Activated naive CD4-positive, alpha-beta T cell treated with anti-CD3 and anti-CD28 coated beads, Interleukin-2, amount 50 U/mL, for 24 hours (primary cell): ENCODE results near the gene PRKACB.
A peak's percentile ranks its signal among the peaks of the same experiment; 100 is the strongest.
"Not testable (repeated sequence)": the region's sequence is repeated elsewhere in the genome, so short reads cannot be mapped to it uniquely, and the experiment has no call there.

Experiments
- H3K27ac Mint-ChIP-seq: one replicate; pipeline ENCODE4 v1.8.0; 2021; ENCODE audit warnings: mild to moderate bottlenecking, mixed read lengths
- H3K27me3 Mint-ChIP-seq: one replicate; pipeline ENCODE4 v1.8.0; 2021; ENCODE audit warnings: mixed read lengths
- H3K36me3 Mint-ChIP-seq: one replicate; pipeline ENCODE4 v1.8.0; 2021; ENCODE audit warnings: mixed read lengths
- H3K4me1 Mint-ChIP-seq: one replicate; pipeline ENCODE4 v1.8.0; 2021; ENCODE audit warnings: mixed read lengths
- H3K4me3 Mint-ChIP-seq: one replicate; pipeline ENCODE4 v1.8.0; 2021; ENCODE audit warnings: mild to moderate bottlenecking, mixed read lengths
- H3K9me3 Mint-ChIP-seq: one replicate; pipeline ENCODE4 v1.8.0; 2021; ENCODE audit warnings: mixed read lengths

Gene PRKACB

DNA sequence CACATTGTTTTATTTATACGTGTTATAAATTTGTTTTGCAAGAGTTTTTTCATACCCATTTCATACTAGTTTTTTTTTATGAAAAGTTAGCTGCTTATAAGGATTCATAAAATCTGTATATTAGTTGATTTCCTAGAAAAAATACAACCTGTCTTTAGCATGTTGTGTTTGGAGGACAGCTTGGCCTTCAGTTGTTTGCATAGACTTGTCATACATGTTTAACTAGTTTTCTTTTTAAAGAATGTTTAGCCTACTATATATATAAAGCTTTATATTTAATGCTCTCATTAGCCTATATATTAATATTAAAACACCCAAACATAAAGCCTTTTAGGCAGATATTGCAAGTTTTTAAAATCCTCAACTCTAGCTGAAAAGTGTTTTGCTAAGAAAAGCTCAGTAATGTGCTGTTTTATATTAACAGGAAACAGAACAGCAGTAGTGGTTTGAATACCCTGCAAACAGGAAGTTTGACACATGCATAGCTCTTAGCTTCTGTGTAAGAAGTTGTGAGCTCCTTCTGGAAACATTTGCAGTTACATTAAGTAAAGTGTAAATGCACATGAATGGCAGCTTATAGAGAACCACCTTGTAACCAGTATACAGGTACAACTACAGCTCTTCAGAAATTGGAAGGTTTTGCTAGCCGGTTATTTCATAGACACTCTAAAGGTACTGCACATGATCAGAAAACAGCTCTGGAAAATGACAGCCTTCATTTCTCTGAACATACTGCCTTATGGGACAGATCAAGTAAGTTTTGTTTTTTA lies at the start of gene PRKACB:
PRKACB (plus strand) TSS at position 476 of the 770 bp plus-strand sequence; CDS start at position 567, 91 bp downstream.
- Mint-ChIP-seq H3K4me3 (peak within 1 kb of the TSS; percentile 97), H3K9me3 (no peaks in the 10 kb centered on the region), H3K27ac (peak within 1 kb of the TSS; percentile 99), H3K4me1 (peaks cover 56% of the 10 kb centered on the region), H3K36me3 (no peaks in the 10 kb centered on the region), H3K27me3 (no peaks in the 10 kb centered on the region)

DNA sequence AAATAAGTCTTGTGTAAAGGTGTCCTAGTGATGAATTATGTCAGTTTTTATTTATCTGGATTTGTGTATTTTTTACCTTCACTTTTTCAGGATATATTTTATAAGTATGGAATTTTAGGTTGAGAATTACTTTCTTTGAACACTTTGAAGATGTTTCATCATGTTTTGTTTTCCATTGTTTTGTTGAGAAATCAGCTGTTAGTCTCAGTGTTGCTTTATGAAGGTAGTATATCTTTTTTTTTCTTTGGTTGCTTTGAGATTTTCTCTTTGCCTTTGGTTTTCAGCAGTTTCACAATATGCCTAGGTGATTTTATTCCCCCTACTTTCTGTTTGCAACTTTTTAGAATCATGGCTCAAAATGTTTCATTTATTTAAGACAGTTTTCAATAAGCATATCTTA lies 48.8 kb upstream of the PRKACB start:
- H3K4me1 Mint-ChIP-seq, result peaks cover 17% of the 10 kb centered on the region
- no peaks in the 10 kb centered on the region for H3K9me3 Mint-ChIP-seq
- no peak overlapping the region for H3K27ac Mint-ChIP-seq
- peaks cover 6% of the 10 kb centered on the region for H3K36me3 Mint-ChIP-seq
- H3K27me3 Mint-ChIP-seq, result no peaks in the 10 kb centered on the region
- no peak overlapping the region for H3K4me3 Mint-ChIP-seq

DNA sequence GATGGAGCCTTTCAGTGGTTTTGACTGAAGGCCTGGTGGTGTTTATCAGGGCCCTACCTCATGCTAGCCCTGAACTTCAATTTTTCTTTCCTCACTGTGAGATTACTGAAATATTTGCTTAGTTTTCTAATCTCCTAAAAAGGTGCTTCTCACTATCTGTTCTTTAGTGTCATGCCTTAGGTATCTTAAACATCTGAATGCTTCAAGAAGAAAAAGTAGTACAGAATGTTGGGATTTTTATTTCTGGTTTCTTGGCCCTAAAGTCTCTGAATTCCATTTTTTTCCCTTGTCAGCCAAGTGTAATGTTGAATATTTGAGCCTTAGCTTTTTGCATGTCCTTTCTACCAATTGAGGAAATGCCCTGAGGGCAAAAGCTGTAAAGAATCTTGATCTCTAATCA lies 47.9 kb upstream of the PRKACB start:
- no peak overlapping the region for H3K4me3 Mint-ChIP-seq
- H3K27me3 Mint-ChIP-seq, result no peaks in the 10 kb centered on the region
- H3K36me3 Mint-ChIP-seq, result peaks cover 6% of the 10 kb centered on the region
- H3K9me3 Mint-ChIP-seq, result no peaks in the 10 kb centered on the region
- no peak overlapping the region for H3K27ac Mint-ChIP-seq
- H3K4me1 Mint-ChIP-seq, result peaks cover 9% of the 10 kb centered on the region

DNA sequence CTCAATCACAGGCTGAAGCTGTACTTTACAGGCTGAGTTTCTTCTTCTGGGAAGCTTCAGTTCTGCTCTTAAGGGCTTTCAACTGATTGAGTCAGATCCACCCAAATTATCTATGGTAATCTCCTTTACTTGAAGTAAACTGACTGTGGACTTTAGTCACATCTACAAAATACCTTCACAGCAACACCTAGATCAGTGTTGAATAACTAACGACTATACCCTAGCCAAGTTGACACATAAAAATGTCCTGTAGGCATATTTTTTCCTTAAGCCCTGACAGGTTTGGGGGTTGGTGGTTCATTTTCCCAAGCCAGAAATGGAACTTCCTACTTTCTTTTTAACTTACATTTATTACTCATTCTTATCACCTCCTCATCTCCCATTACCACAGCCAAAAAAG lies 42.9 kb upstream of the PRKACB start:
- no peaks in the 10 kb centered on the region for H3K9me3 Mint-ChIP-seq
- peaks cover 5% of the 10 kb centered on the region for H3K4me1 Mint-ChIP-seq
- no peak overlapping the region for H3K4me3 Mint-ChIP-seq
- no peaks in the 10 kb centered on the region for H3K36me3 Mint-ChIP-seq
- H3K27ac Mint-ChIP-seq, result no peak overlapping the region
- H3K27me3 Mint-ChIP-seq, result no peaks in the 10 kb centered on the region

DNA sequence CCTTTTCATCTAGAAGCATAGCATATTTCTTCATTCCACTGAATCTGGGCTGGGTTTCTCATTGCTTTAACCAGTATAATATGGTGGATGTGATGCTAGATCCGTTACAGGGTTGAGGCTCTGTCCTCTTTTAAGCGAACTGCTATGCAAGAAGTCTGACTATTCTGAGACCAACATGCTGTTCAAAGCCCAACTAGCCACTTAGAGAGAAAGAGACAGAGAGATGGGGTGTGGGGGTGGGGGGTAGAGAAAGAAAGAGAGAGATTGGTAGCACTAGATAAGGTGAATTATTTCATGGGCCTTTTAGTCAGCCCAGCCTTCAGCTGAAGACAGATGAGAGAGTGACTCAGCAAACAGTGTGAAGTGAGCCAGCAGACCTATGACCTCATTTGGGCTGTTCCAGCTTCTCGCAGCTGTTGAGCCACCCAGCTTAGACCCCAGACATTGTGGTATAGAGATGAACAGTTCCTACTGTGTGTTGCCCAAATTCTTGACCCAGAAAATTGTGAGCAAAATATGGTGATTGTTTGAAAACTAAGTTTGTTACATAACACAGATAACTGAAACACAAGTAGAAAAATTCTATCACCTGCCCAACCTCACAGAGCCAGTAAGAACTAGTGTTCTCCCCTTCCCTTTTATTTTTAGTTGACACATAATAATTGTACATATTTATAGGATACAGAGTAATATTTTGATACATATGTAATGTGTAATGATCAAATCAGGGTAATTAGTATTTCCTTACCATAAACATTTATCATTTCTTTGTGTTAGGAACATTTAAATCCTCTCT lies 40.7 kb upstream of the PRKACB start:
- Mint-ChIP-seq H3K27me3 (no peaks in the 10 kb centered on the region), H3K4me1 (peaks cover 5% of the 10 kb centered on the region), H3K9me3 (peaks cover 5% of the 10 kb centered on the region), H3K36me3 (peaks cover 1% of the 10 kb centered on the region), H3K4me3 (no peak overlapping the region), H3K27ac (peak overlapping the region; percentile 66)

DNA sequence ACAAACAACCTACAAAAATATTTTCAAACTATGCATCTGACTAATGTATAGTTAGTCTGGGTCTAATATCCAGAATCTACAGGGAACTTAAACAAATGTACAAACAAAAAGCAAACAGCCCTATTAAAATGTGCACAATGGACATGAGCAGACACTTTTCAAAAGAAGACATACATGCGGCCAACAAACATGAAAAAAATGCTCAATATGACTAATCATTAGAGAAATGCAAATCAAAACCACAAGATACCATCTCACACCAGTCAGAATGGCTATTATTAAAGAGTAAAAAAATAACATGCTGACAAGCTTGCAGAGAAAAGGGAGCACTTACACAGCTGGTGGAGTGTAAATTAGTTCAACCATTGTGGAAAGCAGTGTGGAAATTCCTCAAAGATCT lies 36.5 kb upstream of the PRKACB start:
- H3K9me3 Mint-ChIP-seq, H3K27me3 Mint-ChIP-seq, H3K4me3 Mint-ChIP-seq, H3K36me3 Mint-ChIP-seq, H3K27ac Mint-ChIP-seq, H3K4me1 Mint-ChIP-seq: not testable (repeated sequence)

DNA sequence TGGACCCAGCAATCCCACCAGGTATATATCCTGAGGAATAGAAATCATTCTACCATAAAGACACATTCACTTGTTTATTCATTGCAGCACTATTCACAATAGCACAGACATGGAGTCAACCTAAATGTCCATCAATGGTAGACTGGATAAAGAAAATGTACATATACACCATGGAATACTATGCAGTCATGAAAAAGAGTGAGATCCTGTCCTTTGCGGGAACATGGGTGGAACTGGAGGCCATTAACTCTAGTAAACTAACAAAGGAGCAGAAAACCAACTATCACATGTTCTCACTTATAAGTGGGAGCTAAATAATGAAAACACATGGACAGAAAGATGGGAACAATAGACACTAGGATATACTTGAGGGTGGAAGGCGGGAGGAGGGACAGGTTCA lies 36.1 kb upstream of the PRKACB start:
- no peak overlapping the region for H3K4me3 Mint-ChIP-seq
- H3K27ac Mint-ChIP-seq, result no peak overlapping the region
- H3K9me3 Mint-ChIP-seq, result peaks cover 5% of the 10 kb centered on the region
- H3K27me3 Mint-ChIP-seq, result no peaks in the 10 kb centered on the region
- H3K36me3 Mint-ChIP-seq, result peaks cover 3% of the 10 kb centered on the region
- peaks cover 5% of the 10 kb centered on the region for H3K4me1 Mint-ChIP-seq

DNA sequence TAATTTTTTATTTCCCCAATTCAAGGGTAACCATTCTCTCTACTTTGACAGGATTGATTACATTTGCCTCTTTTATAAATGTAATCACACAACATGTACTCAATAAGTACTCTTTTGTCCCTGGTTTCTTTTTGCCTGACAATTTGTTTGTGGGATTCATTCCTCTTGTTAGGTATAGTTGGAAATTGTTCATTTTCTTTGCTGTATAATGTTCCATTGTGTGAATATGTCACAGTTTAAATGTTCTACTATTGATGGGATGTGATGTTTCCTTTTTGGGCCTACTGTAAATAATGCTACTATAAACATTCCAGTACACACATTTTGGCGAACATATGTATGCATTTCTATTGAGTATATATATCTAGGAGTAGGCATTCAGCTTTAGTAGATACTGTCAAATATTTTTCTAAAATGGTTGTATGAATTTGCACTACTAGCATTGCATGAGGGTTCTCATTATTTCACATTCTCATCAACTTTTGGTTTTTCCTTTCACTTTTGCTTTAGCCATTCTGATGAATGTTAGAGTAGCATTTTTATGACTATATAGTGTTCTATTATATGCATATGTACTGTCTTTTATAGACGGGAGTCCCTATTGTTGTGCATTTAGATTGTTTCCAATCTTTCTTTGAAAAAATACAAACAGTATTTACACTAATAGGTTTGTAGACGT lies 35.0 kb upstream of the PRKACB start:
- Mint-ChIP-seq H3K4me3 (no peak overlapping the region), H3K27ac (no peak overlapping the region), H3K36me3 (peaks cover 3% of the 10 kb centered on the region)

DNA sequence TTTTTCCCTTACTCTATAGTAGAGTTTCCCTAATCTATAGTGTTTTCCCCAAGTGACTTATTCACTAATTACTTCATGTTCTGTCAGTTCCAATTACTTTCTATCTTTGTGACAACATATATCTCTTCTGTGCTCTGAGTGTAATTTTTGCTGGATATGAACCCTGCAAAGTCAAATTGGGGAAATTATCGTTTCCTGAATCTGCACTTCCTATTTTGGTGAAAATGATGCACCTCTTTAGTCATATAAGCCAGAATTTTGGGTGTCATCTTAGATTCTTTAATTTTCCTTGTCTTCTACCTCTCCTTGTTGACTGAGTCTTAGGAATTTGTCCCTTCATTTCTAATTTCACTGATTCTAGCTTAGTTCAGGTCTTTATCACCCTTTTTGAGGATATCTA lies 33.4 kb upstream of the PRKACB start:
- H3K27ac Mint-ChIP-seq, result no peak overlapping the region
- no peaks in the 10 kb centered on the region for H3K4me1 Mint-ChIP-seq
- no peaks in the 10 kb centered on the region for H3K27me3 Mint-ChIP-seq
- H3K4me3 Mint-ChIP-seq, result no peak overlapping the region
- H3K9me3 Mint-ChIP-seq, result peaks cover 5% of the 10 kb centered on the region
- peaks cover 3% of the 10 kb centered on the region for H3K36me3 Mint-ChIP-seq

More for the DNA sequence above, 35.0 kb upstream of the PRKACB start:
- Mint-ChIP-seq H3K9me3 (peaks cover 5% of the 10 kb centered on the region), H3K27me3 (no peaks in the 10 kb centered on the region), H3K4me1 (no peaks in the 10 kb centered on the region)

DNA sequence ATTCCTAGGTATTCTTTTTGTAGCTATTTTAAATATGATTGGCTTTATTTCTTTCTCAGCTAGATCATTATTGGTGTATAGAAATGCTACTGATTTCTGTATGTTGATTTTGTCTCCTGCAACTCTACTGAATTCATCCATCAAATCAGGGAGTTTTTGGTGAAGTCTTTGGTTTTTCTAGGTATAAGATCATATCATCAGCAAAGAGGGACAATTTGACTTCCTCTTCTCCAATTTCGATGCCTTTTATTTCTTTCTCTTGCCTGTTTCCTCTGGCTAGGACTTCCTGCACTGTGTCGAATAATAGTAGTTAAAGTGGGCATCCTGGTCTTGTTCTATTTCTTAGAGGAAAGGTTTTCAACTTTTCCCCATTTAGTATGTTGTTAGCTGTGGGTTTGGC lies 27.5 kb upstream of the PRKACB start:
- H3K27ac Mint-ChIP-seq, result no peak overlapping the region
- no peak overlapping the region for H3K4me3 Mint-ChIP-seq
- no peaks in the 10 kb centered on the region for H3K9me3 Mint-ChIP-seq
- peaks cover 15% of the 10 kb centered on the region for H3K4me1 Mint-ChIP-seq
- no peaks in the 10 kb centered on the region for H3K27me3 Mint-ChIP-seq
- no peaks in the 10 kb centered on the region for H3K36me3 Mint-ChIP-seq

DNA sequence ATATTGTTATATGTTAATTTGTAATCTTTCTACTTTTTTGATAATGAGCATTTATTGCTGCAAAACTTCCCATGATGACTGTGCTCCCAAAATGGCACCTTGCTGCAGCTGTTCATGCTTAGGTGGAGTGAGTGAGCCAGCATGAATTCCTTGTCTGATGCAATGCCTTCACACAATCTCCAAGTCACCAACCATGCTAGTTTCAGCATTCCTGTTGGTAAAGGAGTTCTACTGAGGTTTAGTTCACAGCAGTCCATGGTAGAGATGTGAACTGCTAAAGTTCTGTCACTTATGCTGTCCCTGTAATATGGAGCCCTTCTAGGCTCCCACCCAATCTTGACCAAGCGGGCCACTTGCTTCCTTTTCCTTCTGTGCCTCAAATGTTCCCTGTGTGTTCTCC lies 26.2 kb upstream of the PRKACB start:
- H3K36me3 Mint-ChIP-seq, result no peaks in the 10 kb centered on the region
- no peak overlapping the region for H3K27ac Mint-ChIP-seq
- H3K4me1 Mint-ChIP-seq, result peaks cover 15% of the 10 kb centered on the region
- no peaks in the 10 kb centered on the region for H3K27me3 Mint-ChIP-seq
- no peak overlapping the region for H3K4me3 Mint-ChIP-seq
- H3K9me3 Mint-ChIP-seq, result no peaks in the 10 kb centered on the region

DNA sequence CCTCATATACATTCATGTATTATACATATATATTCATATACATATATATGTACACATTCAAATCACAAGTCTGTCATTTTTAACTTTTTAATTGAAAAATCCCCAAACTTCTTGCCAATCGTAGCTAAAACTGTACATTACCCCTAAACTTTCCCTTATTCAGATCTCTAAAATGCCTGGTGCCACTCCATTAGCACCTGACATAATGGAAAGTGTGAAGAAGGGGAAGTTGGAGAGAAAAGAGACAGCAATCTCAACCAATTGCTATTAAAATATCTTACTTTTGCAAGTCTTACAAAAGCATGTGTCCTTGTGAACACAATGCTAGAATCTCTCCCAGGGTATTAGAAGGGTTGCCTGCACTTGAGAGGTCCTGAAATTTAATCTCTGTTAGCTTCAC lies 22.7 kb upstream of the PRKACB start:
- Mint-ChIP-seq H3K27ac (no peak overlapping the region), H3K4me3 (no peak overlapping the region), H3K9me3 (no peaks in the 10 kb centered on the region), H3K36me3 (no peaks in the 10 kb centered on the region), H3K27me3 (no peaks in the 10 kb centered on the region), H3K4me1 (peaks cover 13% of the 10 kb centered on the region)

DNA sequence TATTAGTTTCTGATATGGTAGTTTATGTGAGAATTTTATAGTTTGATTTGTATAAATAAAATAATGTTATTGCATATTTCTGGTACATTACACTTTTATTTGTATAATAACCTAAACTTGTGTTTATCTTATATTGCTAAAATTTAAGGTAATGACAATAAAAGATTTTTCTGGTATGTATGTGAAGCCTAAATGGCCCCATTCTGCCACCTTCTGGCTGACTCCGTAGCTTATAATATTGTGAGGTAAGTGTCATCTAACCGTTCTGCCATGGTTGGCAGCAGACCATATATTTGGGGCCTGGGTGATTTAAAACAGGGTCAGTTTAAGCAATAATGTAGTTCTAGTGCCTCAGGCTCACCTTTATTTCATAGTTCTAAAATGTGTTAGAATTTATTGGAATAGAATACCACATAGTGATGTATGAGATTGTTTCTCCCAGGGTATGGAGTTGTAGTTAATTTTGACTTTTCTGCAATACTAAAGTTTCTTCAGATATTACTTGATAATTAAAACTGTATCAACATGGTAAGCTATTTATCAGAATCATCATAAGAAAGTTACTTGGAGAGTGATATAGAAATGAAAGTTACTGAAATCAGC lies 21.2 kb upstream of the PRKACB start:
- Mint-ChIP-seq H3K4me3 (no peak overlapping the region), H3K27me3 (no peaks in the 10 kb centered on the region), H3K9me3 (no peaks in the 10 kb centered on the region), H3K27ac (no peak overlapping the region), H3K4me1 (no peaks in the 10 kb centered on the region), H3K36me3 (no peaks in the 10 kb centered on the region)

DNA sequence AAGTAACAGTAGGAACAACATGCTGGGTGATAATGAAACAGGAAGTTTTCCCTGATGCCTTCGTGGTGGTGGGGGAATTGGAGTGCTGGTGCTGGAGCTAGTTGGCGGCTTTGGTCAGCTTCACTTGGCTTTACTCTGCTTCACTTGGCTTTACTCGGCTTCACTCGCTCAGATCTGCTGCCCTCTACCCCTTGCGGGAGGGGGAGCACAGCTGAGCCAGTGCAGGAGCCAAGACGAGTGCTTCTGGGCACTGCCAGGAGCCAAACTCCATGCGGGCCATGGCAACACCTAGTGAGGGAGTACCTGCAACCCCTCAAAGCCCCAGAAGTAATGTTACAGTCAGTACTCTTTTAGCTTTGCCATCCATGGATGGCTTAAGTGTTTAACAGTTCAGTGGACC lies 10.6 kb upstream of the PRKACB start:
- Mint-ChIP-seq H3K4me1 (peaks cover 21% of the 10 kb centered on the region), H3K27me3 (no peaks in the 10 kb centered on the region), H3K36me3 (no peaks in the 10 kb centered on the region), H3K4me3 (no peak overlapping the region), H3K9me3 (peaks cover 6% of the 10 kb centered on the region), H3K27ac (no peak overlapping the region)

DNA sequence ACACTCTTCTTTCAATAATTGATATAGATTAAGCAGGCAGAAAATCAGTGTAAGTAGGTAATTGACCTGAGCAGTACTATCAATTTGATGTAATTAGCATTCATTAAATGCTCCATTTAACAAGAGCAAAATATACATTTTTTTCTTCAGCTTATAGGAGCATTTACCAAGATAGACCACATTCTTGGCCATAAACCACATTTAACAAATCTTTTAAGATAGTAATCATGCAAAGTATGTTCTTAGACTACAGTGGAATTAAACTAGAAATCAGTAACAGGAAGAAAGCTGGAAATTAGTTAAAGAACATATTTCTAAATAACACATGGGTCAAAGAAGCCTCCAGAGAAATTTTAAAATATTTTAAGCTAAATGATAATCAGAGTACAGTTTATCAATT lies 8.7 kb upstream of the PRKACB start:
- Mint-ChIP-seq H3K27me3 (no peaks in the 10 kb centered on the region), H3K4me1 (peaks cover 21% of the 10 kb centered on the region), H3K9me3 (peaks cover 6% of the 10 kb centered on the region), H3K36me3 (no peaks in the 10 kb centered on the region), H3K27ac (no peak overlapping the region), H3K4me3 (no peak overlapping the region)
